BLaER1 (cell line): ENCODE data around the gene ATOSB.

Experiments used
- H3K27ac ChIP-seq: shearing (Covaris generic); formaldehyde crosslinking; 2 replicates; pipeline ENCODE4 v1.8.1; 2022
- H3K27me3 ChIP-seq: shearing (Covaris generic); formaldehyde crosslinking; 2 replicates; pipeline ENCODE4 v1.8.1; 2022
- H3K36me3 ChIP-seq: shearing (Covaris generic); formaldehyde crosslinking; 2 replicates; pipeline ENCODE4 v1.8.1; 2022
- H3K4me1 ChIP-seq: shearing (Covaris generic); formaldehyde crosslinking; 2 replicates; pipeline ENCODE4 v1.8.1; 2022
- H3K4me2 ChIP-seq: shearing (Covaris generic); formaldehyde crosslinking; 2 replicates; pipeline ENCODE4 v1.8.1; 2022
- H3K4me3 ChIP-seq: shearing (Covaris generic); formaldehyde crosslinking; 2 replicates; pipeline ENCODE4 v1.8.1; 2022
- H3K9ac ChIP-seq: shearing (Covaris generic); formaldehyde crosslinking; 2 replicates; pipeline ENCODE4 v1.8.1; 2022
- H3K9me3 ChIP-seq: shearing (Covaris generic); formaldehyde crosslinking; 2 replicates; pipeline ENCODE4 v1.8.1; 2022
- H4K20me1 ChIP-seq: shearing (Covaris generic); formaldehyde crosslinking; 2 replicates; pipeline ENCODE4 v1.8.1; 2022
- Cebpa-rat ChIP-seq: shearing (Covaris generic); IDR thresholded peaks from 2 replicates; pipeline ENCODE4 v1.8.1; 2022

The ATOSB gene

GRCh38 chr9:35089434-35089833, 26.2 kb downstream of the ATOSB start:
- Histone ChIP-seq H4K20me1 (no peaks in the 10 kb centered on the region), H3K4me3 (no peak overlapping the region), H3K4me1 (peaks cover 2% of the 10 kb centered on the region; the same call in 1 of the 2 replicates), H3K27ac (no peak overlapping the region), H3K9ac (no peak overlapping the region), H3K4me2 (no peak overlapping the region), H3K36me3 (peaks cover 89% of the 10 kb centered on the region), H3K9me3 (no peaks in the 10 kb centered on the region), H3K27me3 (no peaks in the 10 kb centered on the region)
- TF ChIP-seq Cebpa-rat, result no peak

GRCh38 chr9:35085078-35085477, 30.6 kb downstream of the ATOSB start:
- Histone ChIP-seq H3K27ac (no peak overlapping the region), H3K27me3 (no peaks in the 10 kb centered on the region), H3K4me1 (peaks cover 7% of the 10 kb centered on the region; the same call in 1 of the 2 replicates), H3K36me3 (peaks cover 45% of the 10 kb centered on the region), H3K4me3 (no peak overlapping the region), H3K9me3 (no peaks in the 10 kb centered on the region), H3K4me2 (no peak overlapping the region), H4K20me1 (no peaks in the 10 kb centered on the region), H3K9ac (no peak overlapping the region)
- no peak for TF ChIP-seq Cebpa-rat

GRCh38 chr9:35079426-35080341, 36.0 kb downstream of the ATOSB start, which contains the start of gene FANCG:
TSS of gene FANCG (minus strand) at chr9:35079942. CDS start at chr9:35079524, 418 bp downstream.
- H3K27me3 ChIP-seq, result no peaks in the 10 kb centered on the region
- H3K27ac ChIP-seq, result peak within 1 kb of the TSS; percentile 86
- H4K20me1 ChIP-seq, result 0 out of 2 replicates have a peak, but pooled peaks cover 11% of the 10 kb centered on the region
- peak within 1 kb of the TSS; percentile 82 for H3K4me3 ChIP-seq
- TF ChIP-seq Cebpa-rat, result no peak
- H3K9me3 ChIP-seq, result no peaks in the 10 kb centered on the region
- peaks cover 26% of the 10 kb centered on the region for H3K4me1 ChIP-seq
- peak within 1 kb of the TSS; percentile 94 for H3K4me2 ChIP-seq
- peak within 1 kb of the TSS; percentile 85 for H3K9ac ChIP-seq
- H3K36me3 ChIP-seq, result peaks cover 30% of the 10 kb centered on the region

- H3K4me2 ChIP-seq, result peak overlapping the region; percentile 94
- H3K27ac ChIP-seq, result peak overlapping the region; percentile 86
- H3K9ac ChIP-seq, result peak overlapping the region; percentile 85
- H3K4me1 ChIP-seq, result peaks cover 26% of the 10 kb centered on the region
- H3K27me3 ChIP-seq, result no peaks in the 10 kb centered on the region
- TF ChIP-seq Cebpa-rat, result no peak
- H3K36me3 ChIP-seq, result peaks cover 37% of the 10 kb centered on the region
- H3K4me3 ChIP-seq, result peak overlapping the region; percentile 82
- 0 out of 2 replicates have a peak, but pooled peaks cover 11% of the 10 kb centered on the region for H4K20me1 ChIP-seq
- H3K9me3 ChIP-seq, result no peaks in the 10 kb centered on the region
Measured at GRCh38 chr9:35079041-35079425, 36.6 kb downstream of the ATOSB start.

GRCh38 chr9:35078066-35078465, 37.6 kb downstream of the ATOSB start:
- H3K4me1 ChIP-seq, result peaks cover 29% of the 10 kb centered on the region
- H3K27ac ChIP-seq, result no peak overlapping the region
- 0 out of 2 replicates have a peak, but pooled peaks cover 11% of the 10 kb centered on the region for H4K20me1 ChIP-seq
- H3K4me3 ChIP-seq, result peak overlapping the region; percentile 82
- H3K27me3 ChIP-seq, result no peaks in the 10 kb centered on the region
- peak overlapping the region; percentile 85 for H3K9ac ChIP-seq
- H3K9me3 ChIP-seq, result no peaks in the 10 kb centered on the region
- H3K36me3 ChIP-seq, result peaks cover 44% of the 10 kb centered on the region
- no peak for TF ChIP-seq Cebpa-rat
- peak overlapping the region; percentile 94 for H3K4me2 ChIP-seq

- no peak overlapping the region for H3K4me3 ChIP-seq
- no peak for TF ChIP-seq Cebpa-rat
- peaks cover 32% of the 10 kb centered on the region for H3K4me1 ChIP-seq
- no peaks in the 10 kb centered on the region for H3K27me3 ChIP-seq
- no peak overlapping the region for H3K9ac ChIP-seq
- peaks cover 16% of the 10 kb centered on the region for H4K20me1 ChIP-seq
- peaks cover 44% of the 10 kb centered on the region for H3K36me3 ChIP-seq
- no peaks in the 10 kb centered on the region for H3K9me3 ChIP-seq
- H3K4me2 ChIP-seq, result no peak overlapping the region
- H3K27ac ChIP-seq, result no peak overlapping the region
Measured at GRCh38 chr9:35076848-35077247, 38.8 kb downstream of the ATOSB start.

- Histone ChIP-seq H4K20me1 (peaks cover 31% of the 10 kb centered on the region), H3K4me3 (no peak overlapping the region), H3K9ac (no peak overlapping the region), H3K4me2 (no peak overlapping the region), H3K4me1 (peaks cover 34% of the 10 kb centered on the region), H3K36me3 (peaks cover 46% of the 10 kb centered on the region), H3K9me3 (no peaks in the 10 kb centered on the region), H3K27me3 (no peaks in the 10 kb centered on the region), H3K27ac (no peak overlapping the region)
- no peak for TF ChIP-seq Cebpa-rat
Measured at GRCh38 chr9:35075358-35075757, 40.3 kb downstream of the ATOSB start.

GRCh38 chr9:35074791-35075190, 40.9 kb downstream of the ATOSB start:
- peaks cover 52% of the 10 kb centered on the region for H3K36me3 ChIP-seq
- H3K4me1 ChIP-seq, result peaks cover 38% of the 10 kb centered on the region
- no peak for TF ChIP-seq Cebpa-rat

GRCh38 chr9:35074141-35074540, 41.5 kb downstream of the ATOSB start:
- H3K27ac ChIP-seq, result no peak overlapping the region

More at GRCh38 chr9:35074791-35075190, 40.9 kb downstream of the ATOSB start:
- no peak overlapping the region for H3K9ac ChIP-seq
- H3K9me3 ChIP-seq, result no peaks in the 10 kb centered on the region
- H3K27me3 ChIP-seq, result no peaks in the 10 kb centered on the region
- H3K4me2 ChIP-seq, result no peak overlapping the region
- H3K4me3 ChIP-seq, result no peak overlapping the region
- H3K27ac ChIP-seq, result no peak overlapping the region
- peaks cover 37% of the 10 kb centered on the region for H4K20me1 ChIP-seq

GRCh38 chr9:35073279-35073612, 42.4 kb downstream of the ATOSB start:
- peak overlapping the region; percentile 29; the same call in 1 of the 2 replicates for H3K27ac ChIP-seq
- H3K36me3 ChIP-seq, result peaks cover 66% of the 10 kb centered on the region
- H3K4me1 ChIP-seq, result peaks cover 35% of the 10 kb centered on the region
- H3K9me3 ChIP-seq, result no peaks in the 10 kb centered on the region
- H3K27me3 ChIP-seq, result no peaks in the 10 kb centered on the region
- no peak overlapping the region for H3K4me3 ChIP-seq
- H4K20me1 ChIP-seq, result peaks cover 48% of the 10 kb centered on the region
- no peak for TF ChIP-seq Cebpa-rat
- no peak overlapping the region for H3K9ac ChIP-seq
- peak overlapping the region; percentile 58 for H3K4me2 ChIP-seq

More at GRCh38 chr9:35074141-35074540, 41.5 kb downstream of the ATOSB start:
- H3K27me3 ChIP-seq, result no peaks in the 10 kb centered on the region
- no peak for TF ChIP-seq Cebpa-rat
- H3K9ac ChIP-seq, result no peak overlapping the region
- no peak overlapping the region for H3K4me3 ChIP-seq
- peaks cover 44% of the 10 kb centered on the region for H3K4me1 ChIP-seq
- H4K20me1 ChIP-seq, result peaks cover 43% of the 10 kb centered on the region
- H3K36me3 ChIP-seq, result peaks cover 57% of the 10 kb centered on the region
- H3K9me3 ChIP-seq, result no peaks in the 10 kb centered on the region
- H3K4me2 ChIP-seq, result no peak overlapping the region
